ENCODE results near the gene KCTD16.
A peak's percentile ranks its signal among the peaks of the same experiment; 100 is the strongest.

Gene KCTD16

DNA sequence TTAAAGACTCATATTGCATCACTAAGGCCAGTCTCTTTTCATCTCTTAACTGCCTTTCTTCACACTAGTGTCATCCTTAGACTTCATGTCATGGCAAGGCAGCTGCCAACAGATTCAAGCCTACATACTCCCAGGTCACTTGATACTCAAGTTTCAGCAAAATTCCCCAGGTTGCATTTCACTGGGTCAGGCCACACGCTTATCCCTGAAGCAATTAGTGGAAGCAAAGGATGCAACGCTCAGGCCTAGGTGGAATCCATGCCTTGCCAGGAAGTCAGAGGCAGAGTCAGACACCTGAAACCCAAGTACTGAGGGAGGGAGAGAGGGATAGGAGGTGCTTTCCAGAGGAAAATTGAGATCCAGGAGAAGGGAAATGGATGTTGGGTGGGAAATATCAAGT is 29.1 kb upstream of the KCTD16 start:
- no peaks in the 10 kb centered on the region for H3K36me3 ChIP-seq (ENCODE audit: insufficient read depth, low read length)

DNA sequence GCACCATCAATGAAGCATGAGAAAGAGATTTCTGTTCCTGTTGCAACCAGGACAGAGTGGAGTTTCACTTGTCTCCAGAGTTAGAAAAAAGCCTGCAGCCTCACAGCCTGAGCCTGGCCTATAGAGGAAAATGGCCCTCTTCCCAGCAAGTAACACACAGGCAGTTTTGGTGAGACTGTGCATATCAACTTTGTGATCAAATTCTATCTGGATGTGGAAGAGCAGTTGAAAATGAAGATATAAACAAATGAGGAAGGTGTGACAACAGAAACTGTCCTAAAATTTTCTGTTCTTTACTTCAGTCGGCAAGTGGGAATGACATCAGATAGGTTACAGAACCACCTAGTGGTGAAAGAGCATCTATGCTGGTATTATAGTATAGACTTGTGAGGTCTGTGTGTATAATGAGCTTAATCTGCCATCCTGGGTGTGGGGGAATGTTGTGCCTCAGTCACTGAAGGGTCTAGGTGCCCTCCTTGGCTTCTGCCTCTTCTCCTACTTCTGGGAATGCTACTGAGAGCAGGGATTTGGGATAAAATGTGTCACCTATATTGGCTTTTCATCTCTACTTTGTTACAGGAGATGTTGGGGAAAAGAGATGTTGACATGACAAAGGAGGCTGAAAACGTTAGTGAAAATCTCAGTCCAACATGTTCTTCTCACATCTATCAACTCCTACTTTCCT is 28.4 kb upstream of the KCTD16 start:
- no peak overlapping the region for H2AFZ ChIP-seq (ENCODE audit: low read depth, low read length)
- H3K27me3 ChIP-seq (ENCODE audit: insufficient read depth, low read length) = no peaks in the 10 kb centered on the region
- H3K9me3 ChIP-seq (ENCODE audit: low read length) = no peaks in the 10 kb centered on the region
- H3K4me3 ChIP-seq (ENCODE audit: low read length) = no peak overlapping the region
- H3K4me1 ChIP-seq (ENCODE audit: insufficient read depth, low read length) = no peaks in the 10 kb centered on the region
- no peaks in the 10 kb centered on the region for H3K36me3 ChIP-seq (ENCODE audit: insufficient read depth, low read length)

More for the DNA sequence above, 29.1 kb upstream of the KCTD16 start:
- no peaks in the 10 kb centered on the region for H3K4me1 ChIP-seq (ENCODE audit: insufficient read depth, low read length)
- H3K9me3 ChIP-seq (ENCODE audit: low read length) = no peaks in the 10 kb centered on the region
- no peak overlapping the region for H2AFZ ChIP-seq (ENCODE audit: low read depth, low read length)
- no peaks in the 10 kb centered on the region for H3K27me3 ChIP-seq (ENCODE audit: insufficient read depth, low read length)
- H3K4me3 ChIP-seq (ENCODE audit: low read length) = no peak overlapping the region

DNA sequence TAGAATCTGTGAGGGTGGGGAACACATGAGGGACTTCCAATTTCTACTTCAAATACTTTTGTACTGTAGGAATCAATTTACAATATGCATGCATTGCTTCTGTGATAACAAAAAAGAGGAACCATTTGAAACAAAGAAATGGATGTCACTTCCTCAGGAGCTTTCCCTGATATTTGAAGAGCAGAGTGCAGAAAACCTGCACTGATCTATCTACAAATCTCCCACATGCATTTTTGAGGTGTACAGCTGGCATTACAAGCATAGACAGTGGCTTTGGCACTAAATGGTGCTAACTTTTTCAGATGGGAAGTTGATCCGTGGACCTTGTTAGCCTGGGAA is 27.9 kb upstream of the KCTD16 start:
- H3K4me1 ChIP-seq (ENCODE audit: insufficient read depth, low read length) = no peaks in the 10 kb centered on the region
- H2AFZ ChIP-seq (ENCODE audit: low read depth, low read length) = no peak overlapping the region
- H3K36me3 ChIP-seq (ENCODE audit: insufficient read depth, low read length) = no peaks in the 10 kb centered on the region
- H3K9me3 ChIP-seq (ENCODE audit: low read length) = no peaks in the 10 kb centered on the region
- no peak overlapping the region for H3K4me3 ChIP-seq (ENCODE audit: low read length)
- H3K27me3 ChIP-seq (ENCODE audit: insufficient read depth, low read length) = no peaks in the 10 kb centered on the region

DNA sequence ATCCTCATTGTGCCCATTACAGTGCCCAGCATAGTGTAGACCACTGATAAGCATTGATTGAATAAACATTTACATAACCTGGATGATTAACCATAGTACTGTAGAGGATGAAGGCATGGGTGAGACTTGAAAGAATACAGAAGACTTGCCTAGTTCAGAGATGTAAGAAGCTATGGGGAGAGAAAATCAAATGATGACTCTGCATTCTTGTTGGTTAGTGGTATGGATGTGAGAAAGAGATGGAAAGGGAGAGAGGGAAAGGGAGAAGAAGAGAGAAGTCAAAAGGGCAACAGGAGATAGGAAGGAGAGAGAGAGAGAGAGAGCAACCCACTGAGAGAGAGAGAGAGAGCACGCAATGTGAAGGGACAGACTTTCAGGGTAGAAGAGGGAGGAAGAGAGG is 27.0 kb upstream of the KCTD16 start:
- H3K36me3 ChIP-seq (ENCODE audit: insufficient read depth, low read length) = no peaks in the 10 kb centered on the region
- H3K4me3 ChIP-seq (ENCODE audit: low read length) = no peak overlapping the region
- H3K27me3 ChIP-seq (ENCODE audit: insufficient read depth, low read length) = no peaks in the 10 kb centered on the region
- H3K4me1 ChIP-seq (ENCODE audit: insufficient read depth, low read length) = no peaks in the 10 kb centered on the region
- no peaks in the 10 kb centered on the region for H3K9me3 ChIP-seq (ENCODE audit: low read length)
- no peak overlapping the region for H2AFZ ChIP-seq (ENCODE audit: low read depth, low read length)

DNA sequence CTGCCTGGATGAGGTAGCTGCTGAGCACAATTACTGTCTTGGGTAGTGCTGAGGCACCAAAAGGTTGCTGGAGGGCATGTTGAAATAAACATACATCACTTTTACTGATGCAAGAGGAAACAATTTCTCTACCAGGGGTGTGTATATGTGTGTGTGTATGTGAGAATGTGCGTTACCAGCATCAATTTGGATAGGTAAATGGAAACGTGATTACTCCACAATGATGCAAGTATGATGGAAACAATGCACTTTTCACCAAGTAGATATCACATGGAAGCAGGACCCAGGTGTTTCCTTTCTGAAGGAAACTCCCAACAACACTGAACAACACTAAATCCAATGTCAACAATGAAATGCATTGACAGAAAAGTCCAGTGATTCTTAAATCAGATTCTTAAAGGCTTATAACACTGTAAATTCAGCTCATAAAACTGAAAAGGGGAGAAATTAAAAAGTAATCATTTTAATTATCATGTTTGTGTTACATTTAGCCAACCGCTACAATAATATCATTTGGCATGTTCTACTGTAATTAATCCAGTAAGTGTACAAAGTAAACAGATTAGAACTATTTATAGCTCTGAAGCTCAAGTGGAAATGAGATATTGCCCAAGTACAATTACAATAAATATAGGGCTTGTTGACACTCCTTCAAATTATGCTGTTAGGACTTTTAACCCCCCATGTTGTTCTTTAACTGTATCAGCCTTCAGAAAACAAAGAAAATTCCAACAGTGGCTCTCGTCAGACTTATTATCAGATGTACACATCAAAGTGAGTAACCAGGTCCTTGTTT is 25.5 kb upstream of the KCTD16 start:
- H3K4me1 ChIP-seq (ENCODE audit: insufficient read depth, low read length) = no peaks in the 10 kb centered on the region
- H2AFZ ChIP-seq (ENCODE audit: low read depth, low read length) = no peak overlapping the region
- no peaks in the 10 kb centered on the region for H3K27me3 ChIP-seq (ENCODE audit: insufficient read depth, low read length)
- no peak overlapping the region for H3K4me3 ChIP-seq (ENCODE audit: low read length)
- H3K36me3 ChIP-seq (ENCODE audit: insufficient read depth, low read length) = no peaks in the 10 kb centered on the region
- H3K9me3 ChIP-seq (ENCODE audit: low read length) = no peaks in the 10 kb centered on the region

DNA sequence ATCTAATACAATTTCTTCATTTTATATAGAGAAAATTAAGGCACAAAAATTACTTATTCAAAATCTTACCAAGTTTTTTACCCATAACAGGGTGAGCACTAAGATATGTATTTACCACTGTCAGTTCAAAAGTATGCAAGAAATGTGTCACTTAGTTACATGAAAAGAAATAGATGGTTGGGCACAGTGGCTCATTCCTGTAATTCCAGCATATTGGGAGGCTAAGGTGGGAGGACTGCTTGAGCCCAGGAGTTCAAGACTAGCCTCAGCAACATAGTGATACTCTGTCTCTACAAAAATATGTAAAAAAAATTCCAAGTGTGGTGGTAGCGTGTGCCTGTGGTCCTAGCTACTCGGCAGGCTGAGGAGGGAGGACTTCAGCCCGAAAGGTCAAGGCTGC is 19.6 kb upstream of the KCTD16 start:
- Histone ChIP-seq H3K4me1 (ENCODE audit: insufficient read depth, low read length) (no peaks in the 10 kb centered on the region), H3K36me3 (ENCODE audit: insufficient read depth, low read length) (no peaks in the 10 kb centered on the region), H3K27me3 (ENCODE audit: insufficient read depth, low read length) (no peaks in the 10 kb centered on the region), H3K9me3 (ENCODE audit: low read length) (no peaks in the 10 kb centered on the region), H3K4me3 (ENCODE audit: low read length) (no peak overlapping the region), H2AFZ (ENCODE audit: low read depth, low read length) (no peak overlapping the region)

DNA sequence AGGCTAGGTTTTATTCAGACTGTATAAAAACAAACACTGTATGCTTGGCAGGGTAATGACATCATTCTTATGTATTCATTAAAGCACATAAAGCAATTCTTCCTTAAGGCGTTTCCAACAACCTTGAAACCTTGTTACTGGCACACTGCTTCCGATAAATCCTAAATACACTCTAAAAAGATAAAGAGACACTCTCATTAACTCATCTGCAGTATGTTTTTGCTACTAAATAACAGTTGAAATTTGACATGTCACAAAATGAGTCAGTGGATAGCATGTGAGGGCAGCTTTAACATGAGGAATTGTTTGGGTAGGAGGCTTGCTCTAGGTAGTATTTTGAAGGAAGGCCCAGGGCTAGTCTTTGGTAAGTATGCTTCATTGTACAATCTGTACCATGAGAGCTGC is 13.9 kb upstream of the KCTD16 start:
- no peaks in the 10 kb centered on the region for H3K4me1 ChIP-seq (ENCODE audit: insufficient read depth, low read length)
- H2AFZ ChIP-seq (ENCODE audit: low read depth, low read length) = no peak overlapping the region
- no peaks in the 10 kb centered on the region for H3K9me3 ChIP-seq (ENCODE audit: low read length)
- peaks cover 18% of the 10 kb centered on the region for H3K36me3 ChIP-seq (ENCODE audit: insufficient read depth, low read length)
- H3K27me3 ChIP-seq (ENCODE audit: insufficient read depth, low read length) = no peaks in the 10 kb centered on the region
- H3K4me3 ChIP-seq (ENCODE audit: low read length) = no peak overlapping the region

DNA sequence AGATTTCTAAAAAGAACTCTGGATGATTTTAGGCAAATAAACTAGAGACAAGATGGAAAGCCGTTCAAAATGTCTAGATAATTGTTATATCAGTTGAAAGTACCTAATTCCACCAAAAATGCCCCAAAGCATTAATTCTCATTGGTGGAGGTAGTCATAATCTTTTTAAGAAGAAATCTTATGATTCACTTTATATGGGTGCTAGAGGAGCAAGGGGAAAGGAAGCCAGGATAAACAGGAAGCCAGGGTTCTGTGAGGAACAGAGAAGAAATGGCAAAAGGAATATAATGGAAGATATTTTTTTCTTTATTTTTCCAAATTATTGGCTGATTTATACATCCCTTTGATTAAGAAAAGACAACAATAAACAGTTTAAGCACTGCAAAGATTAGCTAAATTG is 8.0 kb upstream of the KCTD16 start:
- H3K36me3 ChIP-seq (ENCODE audit: insufficient read depth, low read length) = peaks cover 57% of the 10 kb centered on the region

DNA sequence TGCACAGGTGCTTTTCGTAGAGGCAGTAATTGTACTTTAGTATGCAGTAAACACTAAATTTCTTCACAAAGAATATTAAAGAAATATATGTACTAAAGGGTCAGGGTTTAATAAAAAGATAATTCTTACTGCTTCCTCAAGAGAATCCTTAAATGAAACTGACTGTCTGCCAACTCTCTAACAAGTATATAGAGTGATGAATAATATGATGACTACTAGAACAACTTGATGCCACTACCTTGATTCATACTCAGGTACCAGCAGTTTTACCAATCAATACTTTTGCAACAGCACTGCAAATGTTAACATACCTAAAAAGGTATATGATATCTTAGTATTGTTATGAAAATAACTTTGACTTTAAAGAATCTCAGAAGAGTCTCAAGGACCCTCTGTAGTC is 4.0 kb upstream of the KCTD16 start:
- peaks cover 46% of the 10 kb centered on the region for H3K36me3 ChIP-seq (ENCODE audit: insufficient read depth, low read length)
- no peak overlapping the region for H3K4me3 ChIP-seq (ENCODE audit: low read length)
- no peaks in the 10 kb centered on the region for H3K9me3 ChIP-seq (ENCODE audit: low read length)

More for the DNA sequence above, 8.0 kb upstream of the KCTD16 start:
- no peaks in the 10 kb centered on the region for H3K4me1 ChIP-seq (ENCODE audit: insufficient read depth, low read length)
- no peaks in the 10 kb centered on the region for H3K27me3 ChIP-seq (ENCODE audit: insufficient read depth, low read length)
- H2AFZ ChIP-seq (ENCODE audit: low read depth, low read length) = no peak overlapping the region
- no peaks in the 10 kb centered on the region for H3K9me3 ChIP-seq (ENCODE audit: low read length)
- no peak overlapping the region for H3K4me3 ChIP-seq (ENCODE audit: low read length)

DNA sequence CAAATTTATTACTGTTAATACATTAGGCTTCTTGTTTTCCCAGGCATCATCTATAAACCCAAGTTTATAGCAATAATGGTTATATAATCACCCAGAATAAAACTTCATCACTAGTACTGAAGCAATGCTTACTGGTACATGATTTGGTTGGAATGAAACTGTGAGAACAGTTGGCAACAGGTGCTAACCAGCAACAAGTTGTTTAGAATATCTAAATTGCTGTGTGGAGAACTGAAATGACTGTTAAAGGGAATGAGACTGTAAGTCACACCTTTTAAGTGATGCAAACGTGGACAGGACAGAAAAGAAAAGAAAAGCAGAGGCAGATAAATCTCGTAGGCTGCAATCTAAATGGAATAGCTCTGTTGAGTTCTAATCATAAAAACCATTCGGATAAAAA is 2.7 kb upstream of the KCTD16 start:
- H3K4me3 ChIP-seq (ENCODE audit: low read length) = no peak overlapping the region
- peaks cover 15% of the 10 kb centered on the region for H3K4me1 ChIP-seq (ENCODE audit: insufficient read depth, low read length)
- peaks cover 33% of the 10 kb centered on the region for H3K36me3 ChIP-seq (ENCODE audit: insufficient read depth, low read length)
- H2AFZ ChIP-seq (ENCODE audit: low read depth, low read length) = no peak overlapping the region
- H3K27me3 ChIP-seq (ENCODE audit: insufficient read depth, low read length) = no peaks in the 10 kb centered on the region
- H3K9me3 ChIP-seq (ENCODE audit: low read length) = no peaks in the 10 kb centered on the region

More for the DNA sequence above, 4.0 kb upstream of the KCTD16 start:
- H2AFZ ChIP-seq (ENCODE audit: low read depth, low read length) = no peak overlapping the region
- peaks cover 15% of the 10 kb centered on the region for H3K4me1 ChIP-seq (ENCODE audit: insufficient read depth, low read length)
- H3K27me3 ChIP-seq (ENCODE audit: insufficient read depth, low read length) = no peaks in the 10 kb centered on the region

DNA sequence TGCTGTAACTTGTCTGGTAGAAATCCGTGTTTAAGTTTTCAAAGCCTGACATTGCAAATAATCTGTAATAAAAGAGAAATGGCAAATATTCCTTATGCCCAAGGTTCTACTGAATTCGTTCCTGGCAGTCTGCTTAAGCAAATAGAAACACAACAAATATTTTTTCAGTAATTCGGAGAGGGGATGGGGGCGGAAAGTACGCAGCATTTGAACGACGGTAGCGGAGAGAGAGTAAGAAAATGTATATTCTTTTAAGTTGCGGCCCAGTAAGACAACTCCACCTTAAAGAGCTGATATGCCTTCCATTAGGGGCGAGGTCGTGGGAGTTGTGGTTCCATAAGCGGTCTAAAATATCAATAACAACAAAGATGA is 783 bp upstream of the KCTD16 start:
- Histone ChIP-seq H3K27me3 (ENCODE audit: insufficient read depth, low read length) (no peaks in the 10 kb centered on the region), H3K9me3 (ENCODE audit: low read length) (no peaks in the 10 kb centered on the region), H3K4me1 (ENCODE audit: insufficient read depth, low read length) (peaks cover 15% of the 10 kb centered on the region), H3K4me3 (ENCODE audit: low read length) (peak overlapping the region; percentile 73), H2AFZ (ENCODE audit: low read depth, low read length) (peak overlapping the region; percentile 59), H3K36me3 (ENCODE audit: insufficient read depth, low read length) (peaks cover 16% of the 10 kb centered on the region)

DNA sequence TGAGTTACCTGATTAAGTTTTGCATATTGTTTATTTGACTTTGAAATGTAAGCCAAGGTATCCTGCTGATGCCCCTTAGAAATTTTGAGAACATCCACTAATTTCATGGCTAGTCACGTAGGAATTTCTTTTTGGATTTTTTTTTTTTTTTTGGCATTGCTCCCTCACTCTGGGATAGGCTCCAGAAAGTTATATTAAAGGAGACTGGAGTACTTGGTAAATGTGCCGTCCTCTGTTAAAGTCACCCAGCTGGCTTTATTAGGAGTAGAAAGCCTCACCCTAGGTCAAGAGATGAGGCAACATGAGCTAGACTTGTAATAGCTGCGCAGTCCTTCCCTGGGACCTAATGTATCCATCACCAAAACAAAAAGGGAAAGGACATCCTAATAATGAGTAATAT is 3.1 kb downstream of the KCTD16 start:
- H3K36me3 ChIP-seq (ENCODE audit: insufficient read depth, low read length) = no peaks in the 10 kb centered on the region
- no peak overlapping the region for H2AFZ ChIP-seq (ENCODE audit: low read depth, low read length)
- H3K4me3 ChIP-seq (ENCODE audit: low read length) = no peak overlapping the region
- H3K27me3 ChIP-seq (ENCODE audit: insufficient read depth, low read length) = no peaks in the 10 kb centered on the region
- H3K9me3 ChIP-seq (ENCODE audit: low read length) = no peaks in the 10 kb centered on the region
- peaks cover 13% of the 10 kb centered on the region for H3K4me1 ChIP-seq (ENCODE audit: insufficient read depth, low read length)

DNA sequence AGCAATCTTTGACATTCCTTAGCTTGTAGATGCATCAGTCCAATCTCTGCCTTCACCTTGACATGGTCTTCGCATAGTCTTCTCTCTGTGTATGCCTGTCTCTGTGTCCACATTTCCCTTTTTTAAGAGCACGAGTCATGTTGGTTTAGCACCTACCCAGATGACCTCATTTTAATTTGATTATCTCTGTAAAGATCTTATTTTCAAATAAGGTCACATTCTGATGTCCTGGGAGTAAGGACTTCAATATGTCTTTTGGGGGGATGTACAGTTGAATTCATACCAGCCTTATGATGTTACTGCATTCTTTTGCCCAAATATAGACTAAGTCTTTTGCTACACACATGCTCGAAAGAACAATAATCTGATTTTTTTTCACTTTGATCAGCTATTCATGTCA is 6.9 kb downstream of the KCTD16 start:
- no peaks in the 10 kb centered on the region for H3K4me1 ChIP-seq (ENCODE audit: insufficient read depth, low read length)
- H3K36me3 ChIP-seq (ENCODE audit: insufficient read depth, low read length) = no peaks in the 10 kb centered on the region
- no peaks in the 10 kb centered on the region for H3K9me3 ChIP-seq (ENCODE audit: low read length)
- no peaks in the 10 kb centered on the region for H3K27me3 ChIP-seq (ENCODE audit: insufficient read depth, low read length)
- H2AFZ ChIP-seq (ENCODE audit: low read depth, low read length) = no peak overlapping the region
- H3K4me3 ChIP-seq (ENCODE audit: low read length) = no peak overlapping the region

DNA sequence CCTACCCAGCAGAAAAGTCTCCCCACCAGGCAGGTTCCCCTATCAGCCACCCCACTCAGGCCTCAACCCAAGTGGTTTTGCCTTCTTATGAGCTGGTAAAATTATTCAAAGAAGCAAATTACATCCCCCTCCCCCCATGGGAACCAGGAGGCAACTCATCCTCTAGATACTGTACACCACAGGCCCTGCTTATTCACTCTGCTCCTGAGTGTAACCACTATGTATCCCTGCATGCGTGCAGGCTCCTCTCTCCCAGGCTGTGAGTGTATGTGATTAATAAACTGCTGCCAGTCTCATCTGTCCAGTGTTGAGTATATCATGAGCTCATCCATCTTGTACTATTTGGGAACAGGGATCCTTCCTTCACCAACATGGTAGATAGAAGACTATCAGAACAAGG is 8.6 kb downstream of the KCTD16 start:
- Histone ChIP-seq H3K36me3 (ENCODE audit: insufficient read depth, low read length) (no peaks in the 10 kb centered on the region), H2AFZ (ENCODE audit: low read depth, low read length) (no peak overlapping the region), H3K27me3 (ENCODE audit: insufficient read depth, low read length) (no peaks in the 10 kb centered on the region), H3K4me3 (ENCODE audit: low read length) (no peak overlapping the region), H3K9me3 (ENCODE audit: low read length) (no peaks in the 10 kb centered on the region), H3K4me1 (ENCODE audit: insufficient read depth, low read length) (no peaks in the 10 kb centered on the region)

Data from neuron (in vitro differentiated cells).